HG02798 (cell line): ENCODE measurements around the gene PARVG.

ENCODE experiments used
- ATAC-seq: cut with Tn5 transposase; IDR thresholded peaks from one replicate; pipeline ENCODE4 v1.9.1; 2021; ENCODE audit warnings: mild to moderate bottlenecking; ENCODE audit not compliant: unreplicated experiment, poor library complexity

Gene PARVG, protein sequence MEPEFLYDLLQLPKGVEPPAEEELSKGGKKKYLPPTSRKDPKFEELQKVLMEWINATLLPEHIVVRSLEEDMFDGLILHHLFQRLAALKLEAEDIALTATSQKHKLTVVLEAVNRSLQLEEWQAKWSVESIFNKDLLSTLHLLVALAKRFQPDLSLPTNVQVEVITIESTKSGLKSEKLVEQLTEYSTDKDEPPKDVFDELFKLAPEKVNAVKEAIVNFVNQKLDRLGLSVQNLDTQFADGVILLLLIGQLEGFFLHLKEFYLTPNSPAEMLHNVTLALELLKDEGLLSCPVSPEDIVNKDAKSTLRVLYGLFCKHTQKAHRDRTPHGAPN

DNA sequence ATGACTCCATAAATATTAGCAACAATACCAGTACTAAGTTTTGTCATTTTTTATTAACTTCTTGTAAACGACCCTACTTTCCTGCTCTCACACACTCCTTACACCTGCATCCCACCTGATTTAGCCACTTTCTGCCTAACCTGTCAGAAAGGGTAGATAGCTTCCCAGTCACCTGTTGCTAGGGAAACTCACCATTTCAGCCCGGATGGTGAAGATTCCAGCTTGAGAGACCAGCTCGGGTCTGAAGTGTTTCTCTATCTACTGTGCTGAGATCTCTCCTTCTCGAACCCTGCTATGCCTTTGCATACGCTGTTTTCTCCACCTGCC is at the start of gene PARVG:
TSS of gene PARVG (plus strand) at position 220 of the 327 bp plus-strand sequence. CDS start 2,405 bp downstream, outside the sequence.
- ATAC-seq, result peak; percentile 56

DNA sequence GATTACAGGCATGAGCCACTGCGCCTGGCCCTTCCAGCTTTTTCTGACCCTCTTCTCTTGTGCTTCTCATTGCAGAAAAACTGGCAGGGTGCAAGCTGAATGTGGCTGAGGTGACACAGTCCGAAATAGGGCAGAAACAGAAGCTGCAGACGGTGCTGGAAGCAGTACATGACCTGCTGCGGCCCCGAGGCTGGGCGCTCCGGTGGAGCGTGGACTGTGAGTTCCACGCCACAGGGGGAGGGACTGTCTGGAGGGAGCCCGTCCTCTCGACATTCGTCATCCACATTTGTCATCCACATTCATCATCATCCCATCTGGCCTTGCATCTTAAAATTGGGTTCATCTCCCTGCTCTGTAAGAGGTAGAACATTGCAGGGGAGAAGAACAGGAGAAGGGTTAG is 49.3 kb upstream of the PARVG start:
- ATAC-seq, result no peak

DNA sequence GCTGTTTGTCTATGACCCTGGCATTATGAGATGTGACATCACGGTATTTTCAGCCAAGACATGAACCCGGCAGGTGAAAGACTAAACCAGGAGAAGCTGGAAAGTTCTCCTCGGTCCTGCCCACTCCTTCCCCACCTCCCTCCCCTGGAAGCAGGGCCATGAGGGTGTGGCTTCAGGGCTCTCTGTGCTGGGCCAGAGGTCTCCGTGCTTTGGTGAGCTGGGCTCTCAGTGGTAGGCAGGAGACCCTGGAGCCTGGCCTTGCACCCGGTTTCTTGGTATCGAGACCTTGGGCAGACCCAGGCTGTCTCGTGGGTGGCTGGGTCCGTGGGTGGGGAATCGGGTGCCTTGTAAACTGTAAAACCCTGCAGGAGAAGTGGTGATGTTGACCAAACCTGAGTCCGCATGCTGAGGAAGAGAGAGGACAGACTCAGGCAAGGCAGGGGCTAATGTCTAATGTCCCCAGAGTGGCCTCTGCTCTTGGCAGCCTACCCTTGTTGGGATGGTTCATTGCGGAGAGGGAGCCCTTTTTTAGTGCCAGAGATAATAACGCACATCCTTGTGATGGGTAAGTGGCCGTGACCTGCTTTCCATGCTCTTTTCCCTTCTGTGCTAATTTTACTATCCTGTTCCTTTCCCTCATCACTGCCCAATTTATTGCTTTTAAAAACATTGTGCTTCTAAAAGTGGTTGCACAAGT is 48.6 kb upstream of the PARVG start:
- ATAC-seq, result no peak

DNA sequence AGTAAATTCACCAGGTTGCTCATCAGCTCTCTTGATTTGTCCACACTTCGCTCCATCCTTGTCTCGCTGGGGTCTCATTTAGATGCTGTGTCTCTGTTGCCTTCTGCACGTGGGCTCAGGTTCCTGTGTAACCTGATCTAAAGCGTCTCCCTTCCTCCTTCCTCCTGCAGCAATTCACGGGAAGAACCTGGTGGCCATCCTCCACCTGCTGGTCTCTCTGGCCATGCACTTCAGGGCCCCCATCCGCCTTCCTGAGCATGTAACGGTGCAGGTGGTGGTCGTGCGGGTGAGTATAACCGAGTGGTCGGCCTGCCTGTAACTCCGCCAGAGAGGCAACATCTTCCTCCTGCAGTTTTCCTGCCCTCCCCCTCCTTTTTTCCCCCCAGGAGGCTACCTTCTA is 48.0 kb upstream of the PARVG start:
- no peak for ATAC-seq

DNA sequence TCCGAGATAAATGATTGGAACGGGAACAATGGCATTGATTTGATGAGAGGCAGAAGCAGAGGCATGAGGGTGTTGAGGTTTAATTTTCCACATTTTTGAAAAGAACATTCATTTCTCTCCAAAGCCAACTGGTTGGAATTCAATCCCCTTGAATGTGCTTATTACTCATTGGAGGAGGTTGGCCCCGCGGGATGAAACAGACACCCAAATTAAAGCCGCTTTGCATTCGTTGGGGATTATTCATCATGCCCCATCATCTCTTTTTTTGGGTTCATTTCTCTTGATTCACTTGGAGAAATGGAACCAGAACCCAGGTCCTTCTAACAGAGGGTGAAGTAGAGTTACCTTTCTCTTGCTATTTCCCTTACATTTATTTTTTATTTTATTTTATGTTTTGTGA is 47.6 kb upstream of the PARVG start:
- ATAC-seq, result no peak

DNA sequence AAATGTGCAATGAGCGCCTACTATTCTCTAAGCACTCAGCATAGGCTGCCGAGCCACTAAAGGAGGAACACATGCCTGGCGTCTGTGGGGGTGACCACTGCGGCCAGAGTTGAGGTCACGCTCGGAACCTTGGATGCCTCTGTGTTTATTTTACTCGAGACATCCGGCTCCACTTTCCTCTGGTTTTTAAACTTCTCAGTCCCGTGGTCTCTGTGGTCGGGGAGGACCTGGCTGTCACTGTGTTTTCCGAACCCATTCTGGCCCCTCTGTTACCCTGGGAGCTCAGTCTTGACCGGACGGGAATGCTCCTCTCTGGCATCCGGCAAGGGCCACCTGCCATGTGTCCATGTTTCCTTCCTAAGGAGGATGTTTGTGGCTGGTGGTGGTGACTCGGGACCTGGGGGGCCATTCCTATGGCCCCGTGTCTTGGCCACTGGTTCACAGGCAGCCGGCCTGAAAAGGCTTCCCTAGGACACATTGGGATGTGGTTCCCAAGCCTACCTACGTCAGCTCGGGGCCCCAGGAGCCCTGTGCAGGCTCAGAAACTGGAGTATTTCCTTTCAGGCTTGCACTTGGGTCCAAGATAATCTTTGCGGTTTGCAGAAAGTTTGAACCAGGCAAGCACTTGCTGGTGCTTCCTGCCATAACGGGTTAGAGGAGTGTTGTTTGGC is 46.7 kb upstream of the PARVG start:
- no peak for ATAC-seq

DNA sequence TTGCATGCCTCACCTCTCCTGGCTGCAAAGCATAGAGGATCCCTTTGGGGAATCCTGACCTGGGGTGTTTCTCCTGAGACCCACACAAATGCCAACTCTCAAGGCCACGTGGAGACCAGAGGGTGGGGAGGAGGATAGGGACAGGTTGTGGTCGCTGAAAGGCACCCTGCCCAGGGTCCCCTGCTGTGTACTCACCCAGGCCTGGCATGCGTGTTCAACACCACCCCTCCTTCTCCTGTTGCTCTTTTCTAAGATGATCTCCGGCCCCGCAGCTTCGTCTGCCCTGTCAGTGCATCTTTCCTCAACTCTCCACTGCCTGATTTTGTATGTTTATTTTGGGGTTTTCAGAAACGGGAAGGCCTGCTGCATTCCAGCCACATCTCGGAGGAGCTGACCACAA is 44.6 kb upstream of the PARVG start:
- ATAC-seq, result no peak

DNA sequence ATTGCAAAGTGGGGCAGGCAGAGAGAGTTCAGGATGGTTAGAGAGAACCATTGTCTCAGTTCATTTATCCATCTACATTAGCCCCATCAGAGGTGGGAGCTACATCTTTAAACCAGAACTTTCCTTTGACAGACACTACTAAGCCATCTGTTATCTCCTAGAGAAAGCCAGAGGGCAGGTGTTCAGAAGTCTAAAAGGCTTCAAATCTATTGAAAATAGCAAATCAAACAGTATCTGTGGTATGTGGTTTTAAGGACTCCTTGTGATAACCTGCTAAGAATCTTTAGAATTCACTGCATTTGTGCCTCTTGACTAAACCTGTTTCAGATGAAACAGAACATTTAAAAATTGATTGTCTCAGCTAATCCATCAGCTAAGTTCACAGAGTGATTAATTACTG is 43.9 kb upstream of the PARVG start:
- no peak for ATAC-seq

DNA sequence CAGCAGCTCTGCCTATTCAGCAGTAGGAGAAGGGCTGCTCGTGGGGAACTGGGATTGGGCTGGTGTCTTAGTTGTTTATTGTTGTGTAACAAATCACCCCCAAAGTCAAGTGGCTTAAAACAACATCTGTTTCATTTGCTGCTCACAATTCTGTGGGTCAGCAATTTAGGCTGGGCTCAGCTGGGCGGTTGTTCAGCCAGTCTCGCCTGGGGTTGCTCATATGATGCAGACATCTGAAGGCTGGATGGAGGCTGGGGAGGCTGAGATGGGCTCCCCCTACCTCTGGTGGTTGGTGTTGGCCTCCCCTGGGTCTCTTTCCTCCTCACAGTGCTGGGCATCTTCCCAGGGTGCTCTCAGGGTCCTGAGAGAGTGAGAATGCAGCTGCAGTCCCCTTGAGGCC is 43.3 kb upstream of the PARVG start:
- ATAC-seq, result no peak

DNA sequence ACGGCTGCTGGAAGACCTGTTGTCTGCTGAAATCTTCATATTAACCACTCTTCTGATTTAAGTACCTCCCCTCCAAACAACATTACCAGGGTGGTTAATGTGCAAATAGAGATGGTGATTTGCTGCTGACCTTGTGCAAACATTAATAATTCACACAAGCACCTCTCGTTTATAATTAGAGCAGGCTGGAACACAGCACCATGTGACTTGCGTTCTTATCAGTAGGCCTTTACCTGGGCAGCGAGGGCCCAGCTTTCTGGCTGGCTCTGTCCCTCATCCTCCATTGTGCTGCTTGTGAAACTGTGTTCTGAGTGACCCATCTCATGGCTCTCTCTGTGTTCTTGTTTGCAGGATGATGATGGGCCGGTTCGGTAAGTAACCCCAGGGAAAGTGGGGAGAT is 41.0 kb upstream of the PARVG start:
- ATAC-seq, result no peak

DNA sequence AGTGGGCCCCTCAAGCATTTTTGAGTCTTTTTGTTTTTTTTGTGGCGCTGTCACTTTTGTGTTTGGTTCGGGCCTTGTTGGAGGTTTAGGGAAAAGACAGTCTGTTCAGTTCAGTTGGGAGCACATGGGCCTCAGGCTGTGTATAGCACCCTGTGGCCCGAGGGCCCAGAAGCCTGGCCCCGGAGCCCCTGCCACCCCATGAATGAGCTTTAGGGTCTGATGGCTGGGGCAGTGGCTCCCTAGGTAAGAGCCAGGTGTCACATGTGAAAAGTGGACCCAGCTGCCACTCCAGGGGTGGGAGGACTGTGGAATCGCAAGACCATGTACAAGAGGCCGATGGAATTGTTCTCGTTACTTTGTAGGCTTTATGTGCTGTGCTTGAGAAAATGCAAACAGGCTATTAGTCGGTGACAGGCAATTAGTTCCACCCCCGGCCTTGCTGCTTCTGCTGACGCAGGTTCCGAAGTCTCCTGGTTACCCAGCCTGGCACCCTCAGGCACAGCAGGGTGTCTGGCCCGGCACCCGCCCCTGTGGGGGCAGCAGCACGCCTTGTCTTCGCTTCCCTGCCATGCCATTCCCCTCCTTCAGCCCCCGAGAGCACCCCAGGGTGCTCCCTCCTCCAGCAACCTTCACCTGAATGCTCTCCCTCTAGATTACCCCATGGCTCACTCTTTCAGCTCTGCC is 38.2 kb upstream of the PARVG start:
- ATAC-seq, result no peak

DNA sequence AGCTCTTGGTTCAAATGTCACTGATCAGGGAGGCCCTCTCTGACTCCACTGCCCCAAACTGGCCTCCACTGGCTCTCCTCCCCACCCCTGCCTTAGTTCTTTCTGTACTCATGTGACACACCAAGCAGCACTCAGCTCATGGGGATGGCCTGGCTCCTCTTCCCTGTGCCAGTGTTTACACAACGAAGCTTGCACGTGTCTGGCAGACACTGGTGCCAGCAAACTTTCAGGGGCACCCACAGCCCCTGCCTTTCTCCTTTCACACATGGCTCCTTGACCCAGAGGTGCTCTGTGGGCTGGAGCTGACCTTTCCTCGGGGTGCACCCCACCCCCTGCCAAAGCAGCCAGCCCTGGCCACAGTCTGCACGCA is 37.6 kb upstream of the PARVG start:
- no peak for ATAC-seq

DNA sequence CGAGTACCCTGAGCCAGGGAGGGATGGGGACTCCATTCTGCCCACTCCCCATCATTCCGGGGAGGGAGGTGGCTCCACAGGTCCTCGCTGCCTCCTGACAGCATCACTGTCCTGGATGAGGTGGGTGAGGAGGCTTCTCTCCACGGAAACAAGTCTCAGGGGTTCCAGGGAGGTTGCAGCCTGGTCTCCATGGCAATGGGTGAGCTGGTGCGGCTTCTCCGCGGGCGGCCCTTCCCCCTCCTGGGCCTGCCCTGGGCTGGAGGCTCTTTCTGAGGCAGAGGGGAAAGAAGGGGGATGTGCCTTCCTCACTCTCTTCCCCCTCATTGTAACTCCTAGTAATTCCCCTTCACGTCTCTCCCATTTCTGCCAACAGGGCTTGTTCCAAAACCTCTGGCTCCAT is 37.1 kb upstream of the PARVG start:
- no peak for ATAC-seq

DNA sequence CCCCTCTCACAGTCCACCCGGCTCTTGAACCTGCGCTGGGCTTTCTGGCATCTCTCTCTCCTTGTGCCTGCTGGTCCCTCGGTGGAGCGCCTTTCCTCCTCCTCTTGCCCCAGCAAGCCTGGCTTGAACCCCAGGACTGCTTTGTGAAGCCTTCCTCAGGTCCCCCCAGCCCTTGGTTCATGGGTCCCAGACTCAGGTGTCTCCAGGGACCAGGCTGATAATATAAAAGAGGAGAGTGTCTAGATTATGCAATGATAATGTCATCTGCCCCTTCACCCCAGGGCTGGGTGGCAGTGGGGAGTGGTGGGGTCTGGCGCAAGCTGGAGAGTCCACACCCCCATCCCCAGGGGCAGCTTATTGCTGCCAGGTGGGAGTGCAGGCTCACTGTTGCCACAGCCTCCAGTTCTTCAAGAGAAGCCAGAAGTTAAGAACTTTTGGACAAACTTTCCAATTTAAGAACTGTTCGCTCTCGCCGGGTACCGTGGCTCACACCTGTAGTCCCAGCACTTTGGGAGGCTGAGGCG is 36.6 kb upstream of the PARVG start:
- no peak for ATAC-seq

DNA sequence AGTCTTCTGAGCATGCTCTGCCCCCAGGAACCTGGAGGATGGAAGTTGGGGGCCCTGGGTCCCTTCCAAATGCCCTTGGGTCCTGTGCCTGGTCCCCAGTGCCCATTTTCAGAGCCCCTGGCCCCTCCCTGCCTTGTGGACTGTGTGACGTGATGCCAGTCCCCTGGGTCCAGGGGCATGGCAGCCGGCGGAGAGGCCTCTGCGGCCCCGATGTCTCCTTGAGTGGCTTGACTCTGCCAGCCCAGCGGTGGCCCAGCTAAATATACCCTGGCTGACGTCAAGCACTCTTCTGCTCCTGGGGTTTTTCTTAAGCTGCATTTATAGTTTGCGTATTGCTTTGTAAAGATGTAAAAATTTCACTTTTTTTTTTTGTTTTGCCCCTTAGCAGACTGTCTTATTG is 35.2 kb upstream of the PARVG start:
- no peak for ATAC-seq

DNA sequence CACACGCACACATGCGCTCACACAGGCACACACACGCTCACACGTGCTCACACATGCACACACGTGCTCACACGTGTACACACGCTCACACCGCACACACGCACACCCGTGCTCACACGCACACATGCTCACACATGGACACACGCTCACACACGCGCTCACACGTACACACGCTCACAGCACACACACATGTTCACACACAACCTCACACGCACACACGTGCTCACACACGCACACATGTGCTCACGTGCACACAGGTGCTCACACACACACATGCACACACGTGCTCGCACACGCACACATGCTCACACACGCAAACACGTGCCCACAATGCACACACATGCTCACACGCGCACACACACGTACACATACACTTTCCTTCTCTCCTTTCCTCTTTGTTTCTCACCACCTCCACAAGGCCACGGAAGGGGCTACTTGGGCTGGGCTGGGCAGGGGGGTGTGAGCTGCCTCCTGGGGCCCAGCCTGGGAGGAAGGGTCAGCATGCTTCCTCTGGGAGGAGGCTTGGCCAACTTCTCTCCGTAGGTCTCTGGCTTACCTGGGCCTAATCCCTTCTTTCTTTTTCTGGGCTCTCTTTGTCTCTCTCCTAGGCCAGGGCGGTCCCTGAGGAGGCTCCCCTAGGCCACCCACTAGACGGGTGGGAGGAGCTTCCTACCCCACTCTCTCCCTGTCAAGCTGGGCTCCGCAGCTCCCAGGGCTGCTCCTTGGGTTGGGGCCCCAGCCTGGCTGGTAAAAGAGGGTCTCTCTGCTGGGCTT is 34.5 kb upstream of the PARVG start:
- no peak for ATAC-seq

DNA sequence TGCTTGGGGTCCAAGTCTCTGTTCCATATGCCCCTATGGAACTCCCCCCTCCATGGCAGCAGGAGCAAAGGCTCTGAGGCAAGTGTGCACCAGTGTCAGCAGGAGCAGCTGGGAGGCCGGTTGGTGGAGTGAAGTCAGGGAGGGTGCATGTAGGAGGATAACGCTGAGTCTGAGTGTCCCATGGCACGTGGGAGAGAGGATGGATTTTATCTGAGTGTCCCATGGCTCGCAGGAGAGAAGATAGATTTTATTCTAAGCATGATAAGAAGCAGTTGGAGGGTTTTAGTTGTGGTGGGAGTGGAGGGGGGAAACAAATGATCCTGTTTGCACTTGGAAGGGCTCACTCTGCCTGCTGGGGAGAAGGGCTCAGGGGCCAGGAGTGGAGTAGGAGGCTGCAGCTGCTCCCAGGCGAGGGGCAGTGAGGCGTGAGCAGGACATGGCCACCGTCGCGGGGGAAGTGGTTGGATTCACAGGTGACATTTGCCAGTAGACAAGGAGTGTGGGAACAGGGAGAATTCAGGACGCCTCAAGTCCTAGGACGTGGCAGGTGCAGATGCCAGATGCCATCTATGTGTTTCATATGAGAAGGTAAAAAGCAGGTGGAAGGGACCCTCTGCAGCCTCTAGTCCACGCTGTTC is 33.6 kb upstream of the PARVG start:
- ATAC-seq, result no peak

DNA sequence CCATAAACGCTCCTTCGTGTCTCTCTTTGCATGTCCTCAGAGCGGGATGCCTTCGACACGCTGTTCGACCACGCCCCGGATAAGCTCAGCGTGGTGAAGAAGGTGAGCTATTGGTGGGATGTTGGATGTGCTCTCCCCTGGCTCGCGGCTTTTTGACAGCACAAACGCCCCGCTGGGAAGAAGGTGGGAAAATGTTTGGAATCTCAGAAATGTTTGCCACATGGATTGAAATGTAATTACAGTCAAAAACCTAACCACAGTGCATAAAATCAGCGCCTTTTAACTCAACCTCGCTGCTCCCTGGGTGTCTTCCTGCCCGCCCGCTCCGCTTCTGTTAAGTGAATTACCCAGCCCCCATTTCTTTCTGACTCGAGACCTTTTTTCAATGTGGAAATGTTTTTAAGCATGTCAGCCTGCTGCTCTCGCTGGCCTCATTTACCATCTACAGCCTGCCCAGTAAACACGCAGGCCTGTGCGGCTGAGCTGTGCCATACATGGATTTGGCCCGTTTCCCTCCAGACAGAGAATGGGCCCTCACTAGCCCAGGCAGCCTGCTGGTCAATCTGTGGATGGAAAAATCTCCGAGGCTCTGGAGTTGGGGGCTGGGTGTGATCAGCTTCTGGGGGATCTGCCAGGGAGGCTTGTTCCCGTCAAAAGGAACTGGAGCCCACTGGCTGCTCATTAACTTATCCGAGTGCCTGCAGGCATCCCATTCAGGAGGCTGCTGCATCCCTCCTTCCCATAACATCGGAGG is 32.7 kb upstream of the PARVG start:
- ATAC-seq, result no peak

DNA sequence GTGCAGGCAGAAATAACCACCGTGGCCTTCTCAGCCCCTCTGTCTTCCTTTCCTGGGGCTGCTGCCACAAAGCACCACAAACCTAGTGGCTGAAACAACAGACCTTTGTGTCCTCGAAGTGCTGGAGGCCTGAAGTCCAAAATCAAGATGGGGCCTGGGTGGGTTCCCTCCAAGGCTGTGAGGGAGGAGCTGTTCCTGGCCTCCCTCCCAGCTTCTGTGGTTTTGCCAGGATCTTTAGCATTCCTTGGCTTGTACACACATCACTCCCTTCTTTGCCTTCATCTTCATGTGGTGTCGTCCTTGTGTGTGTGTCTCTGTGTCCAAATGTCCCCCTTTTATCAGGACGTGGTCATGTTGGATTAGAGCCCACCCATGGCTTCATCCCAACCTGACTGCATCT is 29.0 kb upstream of the PARVG start:
- ATAC-seq, result no peak
